SKM-1 (cell line): ENCODE data around the gene ATP8A1.

ENCODE experiments used
- DNase-seq: peaks from one replicate; lab custom pipeline; 2025; ENCODE audit not compliant: unreplicated experiment; lab: John Stamatoyannopoulos, UW

ATP8A1 gene

DNA sequence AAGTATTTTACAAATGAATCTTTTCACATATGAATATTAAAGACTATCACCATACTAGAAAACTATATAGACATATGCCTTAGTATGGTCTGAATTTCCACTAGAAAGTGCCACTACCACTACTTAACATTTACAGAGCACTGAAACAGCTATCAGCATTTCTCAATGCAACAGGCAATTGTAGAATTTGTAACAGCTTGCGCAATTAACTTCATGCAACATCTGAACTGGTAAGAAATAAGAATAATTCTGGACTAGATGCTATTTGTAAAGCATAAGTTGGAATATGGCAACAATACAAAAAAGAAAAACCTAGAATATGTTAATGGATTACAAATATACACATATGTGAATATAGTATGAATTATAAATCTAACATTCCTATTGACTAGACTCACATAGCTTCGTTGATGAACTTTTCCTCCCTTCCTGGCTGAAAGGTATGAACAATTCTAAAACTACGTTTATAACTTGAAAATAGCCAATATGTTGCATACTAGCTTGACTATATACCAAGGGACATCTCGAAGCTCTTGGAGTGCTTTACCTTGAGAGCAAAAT is 82.0 kb downstream of the ATP8A1 start:
- no peak for DNase-seq

DNA sequence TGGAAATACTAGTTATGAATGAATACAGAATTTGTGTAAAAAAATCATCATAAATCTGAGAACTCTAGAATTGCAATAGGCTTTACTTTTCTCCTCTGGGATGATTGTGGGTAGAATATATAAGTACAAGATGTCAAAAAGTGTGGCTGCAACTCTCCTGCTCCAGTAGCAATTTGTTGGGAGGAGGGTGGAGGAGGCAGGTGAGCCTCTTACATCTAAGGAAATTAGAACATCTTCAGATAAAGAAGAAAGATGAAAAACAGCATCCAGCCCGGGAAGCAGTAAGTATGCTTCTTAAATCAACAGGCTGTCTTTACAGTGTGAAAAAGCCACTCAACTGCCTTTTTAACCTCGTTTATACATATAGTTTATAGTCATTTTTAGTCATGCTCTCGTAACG is 83.7 kb downstream of the ATP8A1 start:
- no peak for DNase-seq

DNA sequence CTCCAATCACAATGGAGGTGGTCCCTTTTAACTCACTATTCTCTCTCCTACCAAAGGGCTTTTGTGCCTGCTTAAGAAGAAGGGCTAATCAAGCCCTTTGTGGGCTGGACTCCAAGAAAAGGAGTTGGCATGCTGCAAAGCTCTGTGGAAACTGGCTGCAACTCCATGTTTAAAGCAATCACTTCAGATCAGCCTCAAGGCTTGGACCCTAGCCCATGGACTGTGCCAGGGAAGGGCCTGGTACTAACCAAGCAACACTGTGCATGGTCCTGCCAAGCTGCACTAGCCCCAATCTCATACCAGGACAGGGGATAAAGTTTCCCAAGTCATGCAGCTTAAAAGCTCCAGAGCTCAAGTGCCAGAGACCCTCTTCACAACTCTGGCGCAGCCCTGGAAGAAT is 86.7 kb downstream of the ATP8A1 start:
- no peak for DNase-seq

DNA sequence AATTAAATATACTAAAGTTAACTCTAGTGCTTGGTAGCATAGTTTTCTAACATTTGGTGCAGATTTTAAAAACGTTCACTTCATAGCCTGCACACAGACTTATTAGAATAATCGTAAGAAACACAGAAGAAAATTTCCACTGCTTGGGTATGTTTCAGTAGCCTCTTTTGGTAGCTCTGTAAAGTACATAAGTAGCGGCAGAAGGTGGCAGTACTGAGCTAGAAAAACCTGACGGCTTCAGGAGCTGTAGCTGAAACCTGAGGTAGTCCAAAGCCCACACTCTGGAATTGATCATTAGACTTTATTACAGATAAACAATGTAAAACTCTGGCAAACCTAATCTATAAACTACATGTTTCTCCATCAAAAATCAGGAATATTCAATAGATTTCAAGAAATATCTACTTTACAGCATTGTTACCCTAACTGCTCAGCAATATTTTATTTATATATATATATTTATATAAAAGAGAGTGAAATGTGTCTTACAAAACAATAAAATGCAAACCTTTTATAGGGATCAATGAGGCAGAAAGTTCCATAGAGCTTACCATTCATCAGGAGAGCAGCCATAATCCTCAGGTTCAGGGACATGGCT is 88.2 kb downstream of the ATP8A1 start:
- peak; percentile 50 for DNase-seq

DNA sequence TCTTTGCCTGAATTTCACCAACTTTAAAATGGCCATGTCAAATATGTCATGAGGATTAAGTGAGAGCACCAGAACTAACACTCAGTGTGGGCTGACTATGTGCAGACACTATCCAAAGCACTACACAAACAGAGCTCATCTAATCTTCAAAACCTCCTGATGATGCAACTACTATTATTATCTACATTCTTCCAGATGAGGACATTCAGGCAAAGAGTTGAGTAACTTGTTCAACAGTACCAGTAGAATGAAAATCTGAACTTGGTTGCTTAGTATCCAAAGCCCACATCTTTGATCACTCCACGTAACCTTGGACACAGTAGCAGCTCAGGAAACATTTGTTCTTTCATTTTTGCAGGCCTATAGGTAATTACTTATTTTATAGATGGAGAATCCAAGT is 90.1 kb downstream of the ATP8A1 start:
- DNase-seq = no peak

DNA sequence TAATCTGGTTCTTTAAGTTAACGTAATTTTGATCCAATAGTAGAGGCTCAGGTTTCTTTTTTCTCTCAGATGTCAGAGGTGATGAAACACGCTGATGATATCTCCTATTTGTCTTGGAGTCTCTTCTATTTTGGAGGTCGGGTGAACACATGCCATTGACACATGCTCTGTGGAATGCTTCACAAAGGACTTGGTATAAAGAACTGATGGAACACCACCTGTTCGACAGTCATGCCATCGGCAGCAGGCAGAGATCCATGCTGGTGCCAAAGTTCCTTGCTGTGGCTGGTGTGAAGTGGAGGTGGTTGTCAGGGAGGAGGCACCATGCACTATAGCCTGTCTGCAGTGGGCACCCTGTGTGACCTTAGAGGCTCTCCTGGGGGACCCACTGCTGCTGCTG is 94.9 kb downstream of the ATP8A1 start:
- no peak for DNase-seq

DNA sequence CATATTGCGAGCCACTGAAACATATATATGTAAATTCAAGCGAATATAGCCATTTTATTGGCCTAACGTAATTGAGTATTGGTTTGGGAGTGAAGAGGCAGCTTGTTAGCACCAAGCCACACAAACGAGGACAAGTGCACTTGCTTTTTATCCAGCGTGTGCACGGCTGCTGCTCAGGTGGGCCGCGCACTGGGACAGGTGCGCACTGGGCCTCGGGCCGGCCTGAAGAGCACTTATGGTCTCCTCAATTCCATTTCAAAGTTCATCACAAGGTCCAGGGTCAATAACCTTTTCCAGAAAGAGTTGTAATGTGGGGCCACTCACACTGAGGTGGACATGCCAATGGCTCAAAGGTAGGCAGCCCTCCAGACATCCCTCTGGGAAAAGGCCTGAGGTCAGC is 95.9 kb downstream of the ATP8A1 start:
- no peak for DNase-seq

DNA sequence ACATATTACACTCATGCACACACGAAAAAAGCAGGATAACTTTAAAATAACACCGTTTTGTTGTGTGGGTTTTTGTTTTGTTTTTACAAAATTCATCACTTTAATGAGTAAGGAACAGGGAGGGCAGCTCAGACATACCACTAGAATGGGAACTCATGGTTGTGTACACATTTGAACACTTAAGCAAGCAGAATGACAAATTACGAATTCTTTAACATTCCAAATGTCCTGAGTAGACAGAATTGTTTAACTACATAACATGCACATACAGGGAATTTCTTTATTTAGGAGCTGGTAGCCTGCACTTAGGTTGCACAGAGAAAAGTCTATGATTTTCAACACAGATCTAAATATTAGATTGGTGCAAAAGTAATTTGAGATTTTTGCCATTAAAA is 96.4 kb downstream of the ATP8A1 start:
- DNase-seq = no peak

DNA sequence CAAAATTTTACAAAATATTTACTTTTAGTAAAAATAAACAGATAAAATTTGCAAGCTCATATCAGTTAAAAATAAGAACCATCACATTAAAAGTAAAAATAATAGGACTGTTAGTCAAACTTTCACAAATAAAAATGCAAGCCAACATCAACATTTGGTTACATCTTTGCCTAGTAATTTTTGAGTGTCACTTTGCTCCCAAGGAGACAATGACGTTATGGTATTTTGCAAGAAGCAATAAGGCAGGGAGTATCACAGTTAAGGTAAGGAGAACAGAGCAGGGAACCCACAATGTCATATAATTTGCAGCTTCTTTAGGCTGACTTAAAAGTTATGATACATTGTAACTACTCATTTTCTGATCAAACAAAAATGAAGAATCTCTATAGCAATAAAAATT is 98.7 kb downstream of the ATP8A1 start:
- no peak for DNase-seq

DNA sequence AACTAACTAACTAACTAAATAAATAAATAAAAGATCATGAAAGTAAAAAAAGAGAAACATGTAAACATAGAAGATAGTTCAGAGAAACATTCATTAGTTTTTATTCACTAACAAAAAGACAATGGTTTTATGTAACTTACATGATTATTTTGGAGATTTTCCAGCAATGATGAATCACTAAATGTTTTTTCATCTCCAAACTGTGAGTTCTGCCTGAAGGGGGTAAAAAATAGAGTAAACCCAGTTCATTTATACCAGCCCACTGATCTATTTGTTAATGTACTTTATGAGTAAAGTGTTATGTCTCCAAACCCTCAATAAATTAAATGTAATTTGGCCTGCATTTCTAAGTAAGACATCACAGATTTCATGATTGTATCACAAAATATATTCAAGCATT is 101.1 kb downstream of the ATP8A1 start:
- no peak for DNase-seq

DNA sequence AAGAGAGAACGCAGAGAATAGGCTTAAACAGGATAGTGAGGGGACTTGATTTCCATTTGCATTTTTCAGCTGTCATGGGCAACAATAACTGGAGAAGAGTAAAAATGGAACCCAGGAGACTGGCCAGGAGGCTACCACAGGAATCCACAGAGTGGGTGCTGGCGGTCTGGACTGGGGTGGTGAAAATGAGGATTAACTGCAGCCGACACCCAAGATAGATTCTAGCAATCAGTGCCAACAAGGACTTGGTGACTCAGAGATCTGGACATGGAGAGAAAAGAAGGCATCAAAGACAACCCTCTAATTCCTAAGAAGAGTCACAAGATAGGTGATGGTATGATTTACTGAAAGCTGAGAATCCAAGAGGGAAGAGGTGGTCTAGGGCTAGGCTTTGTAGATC is 102.8 kb downstream of the ATP8A1 start:
- DNase-seq = no peak

DNA sequence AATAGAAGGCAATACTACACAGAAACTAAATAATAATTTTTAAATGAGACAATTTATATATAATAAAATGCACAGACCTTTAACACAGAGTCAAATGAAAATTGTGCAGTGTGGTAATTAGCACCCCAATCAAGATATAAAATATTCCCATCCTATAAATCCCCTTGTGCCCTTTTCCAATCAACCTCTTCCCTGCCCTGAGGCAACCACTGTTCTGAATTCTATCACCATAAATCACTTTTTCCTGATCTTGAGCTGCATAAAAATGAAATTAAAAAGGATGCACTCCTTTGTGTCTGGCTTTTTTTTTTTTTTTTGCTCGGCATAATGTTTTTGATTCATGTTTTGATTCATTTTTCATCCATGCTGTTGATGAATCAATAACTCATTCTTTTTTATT is 107.0 kb downstream of the ATP8A1 start:
- no peak for DNase-seq

DNA sequence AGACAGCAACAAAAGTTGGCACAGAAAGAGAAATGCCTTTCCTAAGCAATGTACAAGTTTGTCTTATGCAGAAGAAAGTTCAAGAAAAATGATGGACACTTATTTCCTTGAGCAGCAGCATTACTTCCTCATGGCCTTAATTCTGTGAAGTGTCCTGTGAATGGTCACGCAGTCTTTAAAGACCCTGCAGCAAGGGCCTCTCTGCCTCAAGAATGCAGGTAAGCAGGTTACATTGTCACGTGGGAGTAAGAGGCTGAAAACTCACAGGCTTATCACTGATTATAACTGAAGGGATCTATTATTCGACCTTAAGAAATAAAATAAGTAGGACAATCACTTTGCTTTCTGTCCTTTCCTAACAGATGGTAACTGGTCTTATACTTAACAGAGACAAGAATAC is 109.1 kb downstream of the ATP8A1 start:
- no peak for DNase-seq

DNA sequence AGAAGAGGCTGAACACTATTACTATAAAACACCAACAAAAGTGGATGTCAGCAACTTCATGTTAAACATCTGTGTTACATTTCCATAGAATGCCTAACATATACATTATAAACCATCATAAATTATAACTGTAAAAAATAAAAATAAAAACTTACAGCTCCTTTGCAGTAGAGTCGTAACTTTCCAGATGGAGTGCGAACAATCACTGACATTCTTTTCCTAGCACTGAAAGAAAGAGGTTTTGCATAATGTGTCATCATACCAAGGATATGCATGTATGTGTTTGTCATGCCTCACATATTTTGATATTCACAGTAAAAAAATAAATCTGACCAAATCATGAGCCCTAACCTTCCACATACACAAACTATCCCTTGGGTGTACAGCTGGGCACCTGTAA is 113.1 kb downstream of the ATP8A1 start:
- no peak for DNase-seq

DNA sequence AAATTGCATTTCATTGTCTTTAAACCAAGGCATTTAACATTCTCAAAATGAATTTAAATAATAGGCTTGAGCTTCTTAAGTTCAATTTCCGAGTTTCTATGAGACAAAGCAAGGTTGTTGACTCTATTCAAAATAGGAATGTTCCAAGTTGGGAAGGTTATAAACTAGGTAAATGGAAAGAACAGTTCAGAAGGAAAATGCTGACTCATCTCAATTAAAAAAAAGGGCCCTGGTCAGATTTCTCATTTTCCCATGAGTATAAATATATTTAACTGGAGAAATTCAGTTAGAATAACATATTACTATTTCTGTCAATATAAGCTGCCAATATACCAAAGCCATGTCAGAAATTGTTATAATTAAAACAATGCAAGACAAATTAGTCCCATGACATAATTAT is 113.8 kb downstream of the ATP8A1 start:
- DNase-seq = no peak

DNA sequence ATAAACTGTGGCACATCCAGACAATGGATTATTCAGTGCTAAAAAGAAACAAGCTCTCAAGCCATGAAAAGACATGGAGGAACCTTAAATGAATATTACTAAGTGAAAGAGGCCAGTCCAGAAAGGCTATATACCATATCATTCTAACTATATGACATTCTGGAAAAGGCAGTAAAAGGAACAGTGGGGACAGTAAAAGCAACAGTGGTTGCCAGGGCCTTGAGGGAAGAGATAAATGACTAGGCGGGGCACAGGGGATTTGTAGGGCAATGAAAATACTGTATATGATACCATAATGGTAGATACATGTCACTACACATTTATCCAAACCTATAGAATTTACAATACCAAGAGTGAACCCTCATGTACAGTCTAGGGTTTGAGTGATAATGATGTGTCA is 115.3 kb downstream of the ATP8A1 start:
- DNase-seq = no peak

DNA sequence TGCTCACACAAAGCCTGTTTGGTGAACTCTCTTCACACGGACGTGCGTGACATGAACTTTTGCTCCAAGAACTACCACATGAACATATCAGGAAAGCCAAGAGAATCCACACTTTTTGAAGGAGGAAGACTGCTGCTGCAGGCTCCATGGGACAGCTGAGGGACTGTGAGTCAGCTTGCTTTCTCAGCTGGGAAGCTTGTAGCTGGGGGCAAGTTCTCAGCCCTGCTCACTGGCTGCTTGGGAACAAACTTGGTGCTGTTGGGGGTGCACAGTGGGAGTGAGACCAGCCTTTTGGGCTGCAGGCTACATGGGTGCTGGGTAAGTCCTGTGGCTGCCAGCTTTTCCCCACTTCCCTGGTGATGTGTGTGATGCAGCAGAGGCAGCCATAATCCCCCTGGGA is 123.9 kb downstream of the ATP8A1 start:
- DNase-seq = no peak

DNA sequence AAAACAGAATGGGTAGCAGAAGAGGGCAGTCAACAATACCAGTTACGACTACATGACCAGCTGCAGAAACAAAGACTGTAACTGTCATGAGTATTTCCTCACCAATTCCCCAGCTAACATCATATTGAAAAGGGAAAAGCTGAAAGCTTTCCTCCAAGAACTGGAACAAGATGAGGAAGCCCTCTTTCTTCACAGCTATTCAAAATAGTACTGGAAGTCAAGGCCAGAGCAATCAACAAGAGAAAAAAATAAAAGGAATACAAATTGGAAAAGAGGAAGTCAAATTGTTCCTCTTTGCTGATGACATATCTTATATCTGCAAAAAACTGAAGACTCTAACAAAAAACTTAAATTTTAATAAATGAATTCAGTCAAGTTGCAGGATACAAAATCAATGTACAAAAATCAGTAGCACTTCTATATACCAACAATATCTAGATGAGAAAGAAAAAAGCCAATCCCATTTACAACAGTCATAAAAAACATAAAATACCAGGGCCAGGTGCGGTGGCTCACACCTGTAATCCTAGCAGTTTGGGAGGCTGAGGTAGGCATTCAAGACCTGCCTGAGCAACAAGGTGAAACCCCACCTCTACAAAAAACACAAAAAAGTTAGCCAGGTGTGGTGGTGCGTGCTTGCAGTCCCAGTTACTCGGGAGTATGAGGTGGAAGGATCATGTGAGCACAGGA is 125.4 kb downstream of the ATP8A1 start:
- no peak for DNase-seq

DNA sequence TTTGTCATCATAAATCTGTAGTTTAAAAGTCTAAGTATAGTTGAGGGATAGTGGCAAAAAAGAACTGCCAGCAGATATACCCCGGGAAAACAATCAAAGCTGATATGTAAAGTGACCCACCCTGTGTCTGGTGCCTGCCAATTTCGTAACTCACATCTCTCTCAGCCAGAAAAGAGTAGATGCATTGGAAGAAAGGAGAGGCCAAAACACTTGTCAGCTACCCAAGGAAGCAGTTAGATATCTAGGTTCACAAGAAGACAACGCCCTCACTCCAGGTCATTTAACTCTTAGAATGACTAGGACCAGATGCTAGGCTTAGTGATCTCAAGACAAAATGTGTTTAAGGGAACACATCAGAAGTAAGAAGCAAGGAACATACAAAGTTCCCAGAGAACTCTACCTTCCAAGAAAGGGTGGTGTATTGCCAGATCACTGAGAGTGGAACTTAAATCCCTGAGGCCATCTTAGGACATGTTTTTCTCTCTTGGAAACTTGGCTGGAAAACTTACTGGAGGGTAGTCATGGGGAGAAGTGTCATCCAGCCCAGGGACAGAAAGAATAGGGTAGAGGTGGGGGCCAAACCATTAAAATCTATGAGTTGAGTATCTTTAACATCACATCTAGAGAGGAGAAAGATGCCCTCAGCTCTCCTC is 133.7 kb downstream of the ATP8A1 start:
- no peak for DNase-seq

DNA sequence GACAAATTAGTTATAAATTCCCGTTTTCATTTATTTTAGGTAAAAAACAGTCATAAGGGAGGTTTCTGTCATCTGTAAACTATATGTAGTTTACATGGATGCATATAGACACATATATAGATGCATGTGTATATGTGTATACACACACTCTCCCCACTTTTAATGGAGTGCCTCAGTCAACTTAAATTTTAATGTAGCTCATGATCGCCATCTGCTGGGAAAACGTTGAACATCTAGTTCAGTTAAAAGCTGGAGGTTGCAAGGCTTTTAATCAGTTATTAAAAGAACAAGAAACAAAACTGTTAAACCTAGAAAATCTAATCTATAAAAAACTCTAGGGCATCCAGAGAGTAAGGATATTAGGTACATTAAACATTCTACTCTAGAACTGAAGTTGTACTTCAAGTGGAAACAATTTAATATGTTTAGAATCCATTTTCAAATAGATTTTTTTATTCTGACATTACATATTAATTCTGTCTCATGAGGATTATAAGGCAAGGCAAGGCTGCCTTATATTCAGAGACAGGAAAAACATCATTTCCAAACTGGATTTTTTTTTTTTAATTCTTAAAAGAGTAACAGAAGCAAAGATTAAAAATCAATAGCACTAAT is 137.0 kb downstream of the ATP8A1 start:
- no peak for DNase-seq

DNA sequence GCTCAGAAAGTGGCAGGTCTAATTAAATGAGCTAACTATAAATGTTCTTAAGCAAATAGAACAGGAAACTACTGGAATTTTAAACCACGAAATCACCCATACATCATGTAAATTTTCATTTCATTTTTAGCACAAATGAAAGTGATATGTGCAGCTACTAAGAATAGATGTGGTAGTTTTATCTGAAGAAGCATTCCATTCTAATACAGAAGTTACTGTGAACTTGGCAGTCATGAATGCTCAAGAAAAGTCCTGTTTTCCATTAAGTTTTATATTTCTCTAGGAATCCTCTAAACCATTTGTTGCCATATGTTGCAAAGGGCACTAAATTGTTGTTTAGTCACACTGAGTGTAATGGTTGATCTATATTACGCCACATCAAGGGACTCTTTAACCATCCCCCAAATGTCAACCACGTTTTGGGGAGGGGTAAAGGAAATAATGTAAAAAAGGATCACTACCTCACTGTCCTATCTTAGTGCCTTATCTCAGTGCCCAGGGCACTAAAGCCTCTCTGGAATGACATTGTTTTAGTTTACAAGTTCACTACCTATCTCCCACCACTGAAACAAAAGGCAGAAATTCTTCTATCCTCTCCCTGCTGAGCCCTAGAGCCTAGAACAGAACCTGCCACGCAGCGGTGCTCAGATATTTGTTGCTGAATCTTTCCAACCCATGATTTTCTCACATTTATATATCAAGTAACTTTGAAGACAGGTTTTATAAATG is 141.6 kb downstream of the ATP8A1 start:
- no peak for DNase-seq
